BLaER1 treated with 17β-estradiol and CSF1 and Interleukin-3, amounts not matched to agents 10 nM and 100 nM (cell line): ENCODE data around the gene AP4B1.
A peak's percentile ranks its signal among the peaks of the same experiment; 100 is the strongest.

Experiments used
- H3K27ac ChIP-seq, 11 experiments: shearing (Covaris generic); formaldehyde crosslinking; 2 replicates each; pipeline ENCODE4 v1.8.1; 2022
- H3K27me3 ChIP-seq, 11 experiments: shearing (Covaris generic); formaldehyde crosslinking; 2 replicates each; pipeline ENCODE4 v1.8.1; 2022
- H3K36me3 ChIP-seq, 11 experiments: shearing (Covaris generic); formaldehyde crosslinking; 2 replicates each; pipeline ENCODE4 v1.8.1; 2022
- H3K4me1 ChIP-seq, 10 experiments: shearing (Covaris generic); formaldehyde crosslinking; 2 replicates each; pipeline ENCODE4 v1.8.1; 2022
- H3K4me2 ChIP-seq, 11 experiments: shearing (Covaris generic); formaldehyde crosslinking; 2 replicates each; pipeline ENCODE4 v1.8.1; 2022
- H3K4me3 ChIP-seq, 10 experiments: shearing (Covaris generic); formaldehyde crosslinking; 2 replicates each; pipeline ENCODE4 v1.8.1; 2022
- H3K9ac ChIP-seq, 11 experiments: shearing (Covaris generic); formaldehyde crosslinking; 2 replicates each; pipeline ENCODE4 v1.8.1; 2022
- H3K9me3 ChIP-seq, 11 experiments: shearing (Covaris generic); formaldehyde crosslinking; replicated peaks in 1 of 11; 2 replicates each; pipeline ENCODE4 v1.8.1; 2022
- H4K20me1 ChIP-seq, 11 experiments: shearing (Covaris generic); formaldehyde crosslinking; 2 replicates each; pipeline ENCODE4 v1.8.1; 2022
- Cebpa-rat ChIP-seq, 11 experiments: shearing (Covaris generic); IDR thresholded peaks; 2 replicates each; pipeline ENCODE4 v1.8.1; 2022

The AP4B1 gene

DNA sequence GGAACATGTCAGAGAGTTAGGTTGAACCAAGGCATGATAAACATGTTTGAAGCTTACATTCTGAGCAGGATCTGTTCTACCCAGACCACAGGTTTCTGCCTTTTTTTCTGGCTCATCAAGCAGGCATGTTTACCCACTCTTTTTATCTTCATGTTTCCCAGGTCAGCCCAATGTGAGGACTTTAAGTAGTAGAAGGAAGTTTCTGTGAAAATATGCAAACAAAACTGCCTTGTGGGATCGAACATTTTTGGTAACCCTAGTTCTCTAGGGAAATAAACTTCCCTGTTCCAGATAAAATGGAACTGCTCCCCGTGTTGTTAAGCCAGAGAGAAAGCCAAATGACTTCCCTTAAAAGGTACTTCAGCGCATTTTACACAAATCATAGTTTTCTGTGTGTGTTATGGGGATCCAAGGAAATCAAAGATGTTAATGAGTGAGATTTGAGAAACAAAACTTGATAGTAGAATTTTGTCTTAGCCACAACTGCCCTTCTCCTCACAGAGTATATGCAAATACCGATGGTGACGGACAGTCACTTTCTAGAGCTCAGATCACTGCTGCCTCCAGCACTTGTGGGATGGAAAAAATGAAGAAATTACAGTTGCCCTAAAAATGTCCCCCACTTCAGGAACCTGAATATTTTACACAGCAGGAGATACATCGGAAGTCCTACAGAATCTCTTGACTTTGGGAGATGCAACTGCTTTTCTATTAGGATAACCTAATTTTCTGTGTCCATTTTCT, 23.8 kb upstream of the AP4B1 start:
- peak overlapping the region; percentile 84 to 98 (median 90) for H3K4me3 ChIP-seq
- H3K9me3 ChIP-seq: no peaks in the 10 kb centered on the region
- H3K4me1 ChIP-seq: peaks cover 41 to 50% (median 45%) of the 10 kb centered on the region in 10 experiments
- peaks cover 16 to 37% (median 35%) of the 10 kb centered on the region in 11 experiments for H4K20me1 ChIP-seq
- peak overlapping the region; percentile 83 to 95 (median 92) for H3K4me2 ChIP-seq
- peak overlapping the region; percentile 79 to 98 (median 88) for H3K27ac ChIP-seq
- peaks cover 0 to 2% (median 0%) of the 10 kb centered on the region in 11 experiments; a peak in 3 of 22 replicates for H3K36me3 ChIP-seq
- no peak for TF ChIP-seq Cebpa-rat (IDR thresholded peaks at IDR 0.05)
- H3K9ac ChIP-seq: peak overlapping the region; percentile 87 to 99 (median 90)
- H3K27me3 ChIP-seq: no peaks in the 10 kb centered on the region

DNA sequence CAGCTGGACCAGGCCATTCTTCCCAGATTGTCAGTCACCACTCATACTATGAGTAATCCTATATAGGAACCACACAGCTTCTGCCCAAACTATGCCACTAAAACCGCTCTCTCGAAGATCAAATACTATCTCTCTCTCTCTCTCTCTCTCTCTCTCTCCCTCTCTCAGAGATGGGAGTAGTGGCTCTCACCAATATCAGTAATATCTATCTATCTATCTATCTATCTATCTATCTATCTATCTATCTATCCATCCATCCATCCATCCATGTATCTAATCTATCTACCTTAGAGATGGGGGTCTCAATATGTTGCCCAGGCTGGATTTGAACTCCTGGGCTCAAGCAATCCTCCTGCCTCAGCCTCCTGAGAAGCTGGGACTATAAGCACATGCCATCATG, 19.9 kb upstream of the AP4B1 start:
- H3K4me2 ChIP-seq: 0 out of 22 replicates have a peak overlapping the region, but pooled peaks of 1 of the 11 experiments have one; percentile 57
- H3K9me3 ChIP-seq: no peaks in the 10 kb centered on the region

DNA sequence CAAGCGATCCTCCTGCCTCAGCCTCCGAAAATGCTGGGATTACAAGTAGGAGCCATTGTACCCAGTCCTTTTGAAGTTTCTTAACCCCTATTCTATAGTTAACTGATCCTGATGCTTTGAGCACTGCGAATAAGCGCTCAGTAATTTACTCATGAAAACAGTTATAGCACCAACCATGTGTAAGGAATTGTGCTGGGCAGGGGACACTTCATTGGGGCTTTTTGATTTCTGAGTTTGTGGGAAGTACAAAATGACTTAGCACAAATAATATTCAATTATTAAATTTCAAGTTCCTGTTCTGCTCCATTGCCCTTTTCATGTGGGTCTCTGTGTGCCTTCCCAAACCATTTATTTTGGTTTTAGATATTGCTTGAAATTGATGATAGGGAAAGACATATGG, 18.4 kb upstream of the AP4B1 start:
- peaks cover 7 to 30% (median 9%) of the 10 kb centered on the region in 10 experiments for H3K4me1 ChIP-seq
- no peaks in the 10 kb centered on the region for H3K9me3 ChIP-seq
- H4K20me1 ChIP-seq: no peaks in the 10 kb centered on the region
- H3K4me2 ChIP-seq: peak overlapping the region in 3 of 11 experiments; percentile 7 to 57 (median 15); a peak in 3 of 22 replicates
- no peak overlapping the region for H3K9ac ChIP-seq
- no peaks in the 10 kb centered on the region for H3K36me3 ChIP-seq
- H3K27me3 ChIP-seq: no peaks in the 10 kb centered on the region
- H3K4me3 ChIP-seq: no peak overlapping the region
- no peak overlapping the region; a peak in 1 of 22 replicates for H3K27ac ChIP-seq
- TF ChIP-seq Cebpa-rat (IDR thresholded peaks at IDR 0.05): no peak

More for the DNA sequence above, 19.9 kb upstream of the AP4B1 start:
- no peaks in the 10 kb centered on the region for H4K20me1 ChIP-seq
- H3K27ac ChIP-seq: no peak overlapping the region
- H3K27me3 ChIP-seq: no peaks in the 10 kb centered on the region
- no peaks in the 10 kb centered on the region for H3K36me3 ChIP-seq
- TF ChIP-seq Cebpa-rat (IDR thresholded peaks at IDR 0.05): no peak
- no peak overlapping the region for H3K4me3 ChIP-seq
- no peak overlapping the region for H3K9ac ChIP-seq
- peaks cover 13 to 31% (median 18%) of the 10 kb centered on the region in 10 experiments for H3K4me1 ChIP-seq

DNA sequence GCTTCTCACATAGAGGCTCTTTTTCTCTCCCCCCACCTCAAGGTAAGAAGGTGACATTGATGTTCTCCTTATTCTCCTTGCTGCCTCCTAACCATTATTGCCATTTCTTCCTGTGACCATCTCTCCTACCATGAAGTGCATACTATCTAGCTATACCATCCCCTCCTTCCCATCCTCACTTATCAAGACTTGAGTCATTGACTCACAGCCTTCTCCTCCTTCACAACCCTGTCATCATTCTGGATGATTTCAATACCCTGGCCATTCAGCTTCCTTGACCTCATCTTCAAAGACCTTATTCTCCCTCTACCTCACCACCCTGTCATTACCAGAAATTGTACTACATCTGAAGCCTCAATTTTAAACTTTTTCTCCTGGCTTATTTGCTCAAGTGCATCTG, 13.6 kb upstream of the AP4B1 start:
- no peak overlapping the region for H3K9ac ChIP-seq
- no peaks in the 10 kb centered on the region for H3K27me3 ChIP-seq
- H3K27ac ChIP-seq: no peak overlapping the region
- H3K9me3 ChIP-seq: no peaks in the 10 kb centered on the region
- TF ChIP-seq Cebpa-rat (IDR thresholded peaks at IDR 0.05): no peak
- no peak overlapping the region for H3K4me3 ChIP-seq
- H3K4me1 ChIP-seq: peaks cover 0 to 7% (median 0%) of the 10 kb centered on the region in 10 experiments; a peak in 6 of 20 replicates
- peaks cover 0 to 29% (median 10%) of the 10 kb centered on the region in 11 experiments; a peak in 12 of 22 replicates for H3K36me3 ChIP-seq
- H3K4me2 ChIP-seq: no peak overlapping the region
- peaks cover 0 to 5% (median 0%) of the 10 kb centered on the region in 11 experiments; a peak in 2 of 22 replicates for H4K20me1 ChIP-seq

DNA sequence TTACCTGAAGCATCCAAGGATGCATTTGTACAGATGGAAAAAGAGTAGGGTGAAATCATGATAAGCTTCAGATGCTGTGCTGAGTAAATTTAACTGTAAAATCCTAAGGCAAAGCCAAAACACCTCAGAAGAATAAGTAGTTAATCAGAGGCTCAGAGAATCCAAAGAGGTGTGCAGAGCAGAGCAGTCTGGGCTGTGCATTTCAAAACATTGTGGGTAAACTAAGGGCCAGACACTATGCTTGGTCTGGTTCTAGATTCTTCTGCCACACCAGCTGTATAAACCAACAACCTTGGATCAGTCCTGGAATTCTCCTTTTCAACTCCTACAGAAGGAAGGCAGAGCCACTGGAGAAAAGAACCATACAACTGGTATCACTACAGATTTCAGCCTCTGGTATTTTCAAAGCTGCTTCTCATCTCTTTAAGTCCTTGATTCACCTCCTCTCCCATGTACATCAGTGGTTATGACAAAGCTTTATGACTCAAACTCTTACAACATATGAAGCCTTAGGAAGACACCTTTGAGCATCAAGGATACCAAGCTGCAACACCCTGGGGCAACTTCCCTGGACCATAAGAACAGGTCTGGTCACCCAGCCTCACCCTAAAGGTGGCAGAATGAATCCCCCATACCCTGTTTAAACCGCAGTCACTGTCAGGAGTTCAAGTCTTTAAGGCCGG, 12.9 kb upstream of the AP4B1 start:
- Histone ChIP-seq H3K36me3 (peaks cover 5 to 36% (median 17%) of the 10 kb centered on the region in 11 experiments), H3K27me3 (no peaks in the 10 kb centered on the region), H3K9me3 (no peaks in the 10 kb centered on the region), H3K4me1 (peaks cover 0 to 3% (median 0%) of the 10 kb centered on the region in 10 experiments; a peak in 3 of 20 replicates), H3K27ac (no peak overlapping the region), H4K20me1 (peaks cover 0 to 5% (median 0%) of the 10 kb centered on the region in 11 experiments; a peak in 2 of 22 replicates), H3K4me3 (no peak overlapping the region), H3K4me2 (no peak overlapping the region), H3K9ac (no peak overlapping the region)
- no peak for TF ChIP-seq Cebpa-rat (IDR thresholded peaks at IDR 0.05)

DNA sequence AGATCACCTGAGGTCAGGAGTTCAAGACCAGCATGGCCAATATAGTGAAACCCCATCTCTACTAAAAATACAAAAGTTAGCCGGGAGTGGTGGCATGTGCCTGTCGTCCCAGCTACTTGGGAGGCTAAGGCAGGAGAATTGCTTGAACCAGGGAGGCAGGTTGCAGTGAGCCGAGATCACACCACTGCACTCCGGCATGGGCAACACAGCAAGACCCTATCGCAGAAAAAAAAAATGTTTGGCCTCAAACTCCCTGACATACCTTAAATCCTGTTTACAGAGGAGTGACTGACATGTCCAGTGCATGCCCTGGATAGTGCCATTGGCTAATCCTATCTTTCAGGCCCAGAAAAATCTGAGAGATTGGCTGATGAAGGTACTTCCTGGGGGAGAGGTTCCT, 12.4 kb upstream of the AP4B1 start:
- Histone ChIP-seq H3K27ac (no peak overlapping the region), H4K20me1 (peaks cover 0 to 5% (median 0%) of the 10 kb centered on the region in 11 experiments; a peak in 2 of 22 replicates), H3K27me3 (no peaks in the 10 kb centered on the region), H3K9me3 (no peaks in the 10 kb centered on the region), H3K4me3 (no peak overlapping the region), H3K4me2 (no peak overlapping the region), H3K36me3 (peaks cover 10 to 42% (median 22%) of the 10 kb centered on the region in 11 experiments), H3K9ac (no peak overlapping the region), H3K4me1 (peaks cover 0 to 6% (median 0%) of the 10 kb centered on the region in 10 experiments; a peak in 3 of 20 replicates)
- no peak for TF ChIP-seq Cebpa-rat (IDR thresholded peaks at IDR 0.05)

DNA sequence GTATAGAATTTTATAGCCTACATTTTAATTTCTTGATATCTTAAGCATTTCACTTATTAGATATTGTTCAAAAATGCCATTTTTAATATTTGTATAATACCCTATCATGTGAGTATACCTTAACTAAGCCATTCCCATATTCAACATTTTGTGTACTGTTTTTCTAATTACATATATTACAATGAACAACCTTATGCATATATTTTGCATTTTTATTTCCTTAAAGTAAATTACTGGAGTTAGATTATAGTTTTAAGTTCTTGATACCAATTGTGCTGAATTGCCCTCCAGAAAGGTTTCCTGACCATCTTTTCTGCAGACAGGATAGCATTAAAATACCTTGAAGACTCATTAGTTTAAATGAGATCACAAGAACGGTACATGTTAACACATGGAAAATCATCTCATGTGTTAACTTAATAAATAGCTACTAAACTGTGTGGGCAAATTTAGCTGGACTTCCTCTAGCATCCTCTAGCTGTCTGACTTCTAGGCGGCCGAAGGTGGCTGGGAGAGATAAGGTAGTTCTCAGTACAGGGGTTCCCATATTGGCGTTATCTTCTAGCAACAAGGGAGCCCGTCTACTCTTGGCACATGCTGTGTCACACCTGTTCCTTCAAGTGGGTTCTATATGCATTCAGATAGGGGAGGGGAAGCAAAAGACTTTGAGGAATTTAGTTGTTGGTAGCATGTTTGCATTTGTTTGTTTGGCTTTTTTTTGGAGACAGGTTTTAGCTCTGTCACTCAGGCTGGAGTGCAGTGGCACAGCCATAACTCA, 9.5 kb upstream of the AP4B1 start:
- H3K36me3 ChIP-seq: peaks cover 39 to 71% (median 51%) of the 10 kb centered on the region in 11 experiments
- H3K4me1 ChIP-seq: peaks cover 0 to 6% (median under 1%) of the 10 kb centered on the region in 10 experiments; a peak in 3 of 20 replicates
- no peak overlapping the region for H3K27ac ChIP-seq
- no peak overlapping the region for H3K9ac ChIP-seq
- H3K4me2 ChIP-seq: no peak overlapping the region
- peaks cover 0 to 5% (median 0%) of the 10 kb centered on the region in 11 experiments; a peak in 4 of 22 replicates for H4K20me1 ChIP-seq
- H3K27me3 ChIP-seq: no peaks in the 10 kb centered on the region
- H3K4me3 ChIP-seq: no peak overlapping the region
- H3K9me3 ChIP-seq: no peaks in the 10 kb centered on the region
- TF ChIP-seq Cebpa-rat (IDR thresholded peaks at IDR 0.05): no peak

DNA sequence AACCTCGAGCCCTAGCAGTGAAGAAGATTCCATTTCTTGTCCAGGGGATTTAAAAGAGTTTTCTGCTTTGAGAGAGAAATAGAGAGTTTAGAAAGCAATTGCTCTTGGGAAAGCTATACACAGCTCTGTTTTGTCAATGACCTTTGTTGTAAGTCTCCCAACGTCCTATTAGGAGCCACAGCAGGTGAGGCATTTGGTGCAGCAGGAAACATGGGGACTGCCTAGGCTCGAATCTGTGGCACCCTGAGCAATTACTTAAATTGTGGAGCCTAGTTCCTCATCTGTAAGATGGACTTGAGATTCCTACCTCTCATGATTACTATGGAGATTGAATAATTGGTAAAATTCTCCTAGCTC, 8.7 kb upstream of the AP4B1 start:
- H3K27me3 ChIP-seq: no peaks in the 10 kb centered on the region
- H3K36me3 ChIP-seq: peaks cover 47 to 79% (median 59%) of the 10 kb centered on the region in 11 experiments
- H4K20me1 ChIP-seq: peaks cover 0 to 5% (median 0%) of the 10 kb centered on the region in 11 experiments; a peak in 4 of 22 replicates
- no peak overlapping the region for H3K27ac ChIP-seq
- no peak overlapping the region for H3K4me3 ChIP-seq
- TF ChIP-seq Cebpa-rat (IDR thresholded peaks at IDR 0.05): no peak
- no peak overlapping the region for H3K9ac ChIP-seq
- H3K4me1 ChIP-seq: peaks cover 0 to 7% (median 5%) of the 10 kb centered on the region in 10 experiments; a peak in 5 of 20 replicates
- H3K9me3 ChIP-seq: no peaks in the 10 kb centered on the region
- H3K4me2 ChIP-seq: no peak overlapping the region
